ENCODE measurements around the gene C5AR2. TPM values are rescaled to one million over a fixed set of nuclear protein-coding genes. Genes with fewer than 3 reads are reported as not detected.
"Not testable (repeated sequence)": the region's sequence is repeated elsewhere in the genome, so short reads cannot be mapped to it uniquely, and the experiment has no call there.

Gene C5AR2
- total RNA-seq, 1 donor from 2014 or later: 3.5 TPM

DNA sequence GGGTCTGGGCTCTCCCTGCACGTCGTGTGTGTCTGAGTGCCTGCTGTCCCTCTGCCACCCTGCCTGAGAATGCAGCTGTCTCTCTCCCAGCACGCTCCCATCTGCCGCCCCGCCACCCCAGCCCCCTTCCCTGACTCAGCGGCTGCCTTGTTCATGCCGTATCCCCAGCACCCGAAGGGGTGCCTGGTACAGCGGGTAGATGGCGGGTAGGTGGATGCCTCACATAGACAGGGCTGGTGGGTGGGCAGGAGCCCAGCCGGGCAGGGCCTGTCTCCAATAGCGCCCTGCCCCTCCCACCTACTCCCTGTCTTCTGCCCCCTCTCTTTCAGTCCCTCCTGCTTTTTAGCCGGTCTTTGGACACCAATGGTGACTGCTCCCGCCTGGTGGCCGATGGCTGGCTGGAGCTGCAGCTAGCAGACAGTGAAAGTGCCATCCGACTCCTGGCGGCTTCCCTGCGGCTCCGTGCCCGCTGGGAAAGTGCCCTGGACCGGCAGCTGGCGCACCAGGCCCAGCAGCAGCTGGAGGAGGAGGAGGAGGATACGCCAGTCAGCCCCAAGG, 47.5 kb downstream of the C5AR2 start:
- no peak for DNase-seq
- no peaks in the 10 kb centered on the region for H3K9me3 ChIP-seq

DNA sequence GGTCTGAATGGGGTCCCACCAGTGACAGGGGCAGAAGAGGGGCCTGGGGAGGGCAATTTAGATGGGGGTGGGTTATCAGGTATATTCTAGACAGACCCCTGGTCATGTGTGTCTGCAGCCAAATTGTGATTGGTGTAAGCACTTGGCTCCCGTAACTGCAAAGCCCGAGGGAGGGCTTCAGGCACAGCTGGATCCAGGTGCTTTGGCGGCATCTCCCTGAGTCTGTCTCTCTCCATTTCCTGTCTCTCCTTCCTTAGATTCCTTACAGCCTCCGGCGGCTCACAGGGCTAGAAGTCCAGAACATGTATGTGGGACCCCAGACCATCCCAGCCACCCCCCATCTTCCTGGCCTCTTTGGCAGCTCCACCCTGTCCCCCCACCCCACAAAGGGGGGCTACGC, 48.6 kb downstream of the C5AR2 start:
- DNase-seq: no peak
- intact Hi-C loops (cut with DNase I): no loop called here
- TF ChIP-seq, protein P1, sequence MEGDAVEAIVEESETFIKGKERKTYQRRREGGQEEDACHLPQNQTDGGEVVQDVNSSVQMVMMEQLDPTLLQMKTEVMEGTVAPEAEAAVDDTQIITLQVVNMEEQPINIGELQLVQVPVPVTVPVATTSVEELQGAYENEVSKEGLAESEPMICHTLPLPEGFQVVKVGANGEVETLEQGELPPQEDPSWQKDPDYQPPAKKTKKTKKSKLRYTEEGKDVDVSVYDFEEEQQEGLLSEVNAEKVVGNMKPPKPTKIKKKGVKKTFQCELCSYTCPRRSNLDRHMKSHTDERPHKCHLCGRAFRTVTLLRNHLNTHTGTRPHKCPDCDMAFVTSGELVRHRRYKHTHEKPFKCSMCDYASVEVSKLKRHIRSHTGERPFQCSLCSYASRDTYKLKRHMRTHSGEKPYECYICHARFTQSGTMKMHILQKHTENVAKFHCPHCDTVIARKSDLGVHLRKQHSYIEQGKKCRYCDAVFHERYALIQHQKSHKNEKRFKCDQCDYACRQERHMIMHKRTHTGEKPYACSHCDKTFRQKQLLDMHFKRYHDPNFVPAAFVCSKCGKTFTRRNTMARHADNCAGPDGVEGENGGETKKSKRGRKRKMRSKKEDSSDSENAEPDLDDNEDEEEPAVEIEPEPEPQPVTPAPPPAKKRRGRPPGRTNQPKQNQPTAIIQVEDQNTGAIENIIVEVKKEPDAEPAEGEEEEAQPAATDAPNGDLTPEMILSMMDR (IDR thresholded peaks at IDR 0.05): no peak
- Histone ChIP-seq H3K9me3 (no peaks in the 10 kb centered on the region), H3K4me1 (no peaks in the 10 kb centered on the region), H3K36me3 (peaks cover 61% of the 10 kb centered on the region), H3K27me3 (no peaks in the 10 kb centered on the region), H3K4me3 (no peak overlapping the region), H3K27ac (no peak overlapping the region)
- ATAC-seq: no peak

More for the DNA sequence above, 47.5 kb downstream of the C5AR2 start:
- Histone ChIP-seq H3K4me1 (no peaks in the 10 kb centered on the region), H3K27me3 (no peaks in the 10 kb centered on the region), H3K4me3 (no peak overlapping the region), H3K36me3 (peaks cover 72% of the 10 kb centered on the region), H3K27ac (no peak overlapping the region)
- ATAC-seq: no peak
- intact Hi-C loops (cut with DNase I): no loop called here
- TF ChIP-seq, protein P1 (IDR thresholded peaks at IDR 0.05): no peak

DNA sequence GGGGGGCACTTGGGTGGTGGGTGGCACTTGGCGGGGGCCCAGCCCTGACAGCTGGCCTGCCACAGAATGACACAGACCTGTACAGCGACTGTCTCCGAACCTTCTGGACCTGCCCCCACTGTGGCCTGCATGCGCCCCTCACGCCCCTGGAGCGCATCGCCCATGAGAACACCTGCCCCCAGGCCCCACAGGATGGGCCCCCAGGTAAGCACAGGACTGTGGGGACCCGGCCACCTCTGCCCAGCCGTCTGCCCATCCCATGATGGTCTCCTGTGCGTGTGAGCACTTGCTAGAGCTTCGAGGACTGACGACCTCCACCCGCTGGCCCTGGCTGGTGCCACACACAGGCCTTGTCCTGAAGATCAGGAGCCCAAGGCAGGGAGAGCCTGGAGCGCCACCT, 49.1 kb downstream of the C5AR2 start:
- ATAC-seq: no peak
- peaks cover 55% of the 10 kb centered on the region for H3K36me3 ChIP-seq
- no peaks in the 10 kb centered on the region for H3K4me1 ChIP-seq
- H3K4me3 ChIP-seq: no peak overlapping the region
- intact Hi-C loops (cut with DNase I): no loop called here
- no peaks in the 10 kb centered on the region for H3K9me3 ChIP-seq
- H3K27me3 ChIP-seq: no peaks in the 10 kb centered on the region
- DNase-seq: no peak
- H3K27ac ChIP-seq: no peak overlapping the region
- TF ChIP-seq, protein P1 (IDR thresholded peaks at IDR 0.05): no peak

DNA sequence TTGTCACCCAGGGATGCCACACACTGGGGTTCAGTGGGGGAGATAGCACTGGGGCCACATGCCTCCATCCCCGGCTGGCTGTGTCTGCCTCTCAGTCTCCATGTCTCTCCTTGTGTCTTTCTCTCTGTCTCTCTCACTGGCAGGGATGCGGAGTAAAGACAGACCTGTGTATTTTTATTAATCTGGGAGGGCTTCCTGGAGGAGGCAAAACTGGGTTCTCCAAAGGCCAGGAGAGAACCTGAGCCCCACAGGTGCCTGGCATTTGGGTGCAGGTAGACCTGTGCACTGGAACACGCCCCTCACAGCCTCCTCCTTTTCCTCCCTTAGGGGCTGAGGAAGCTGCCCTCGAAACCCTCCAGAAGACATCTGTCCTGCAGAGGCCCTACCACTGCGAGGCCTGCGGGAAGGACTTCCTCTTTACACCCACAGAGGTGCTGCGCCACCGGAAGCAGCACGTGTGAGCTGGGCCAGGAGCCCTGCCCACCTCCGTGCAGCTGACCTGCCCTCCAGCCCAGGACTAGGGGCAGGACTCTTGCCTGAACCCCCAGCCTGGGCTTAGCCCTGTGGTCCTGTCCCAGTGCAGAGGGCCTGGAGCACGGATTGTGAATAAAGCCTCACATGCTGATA, 49.8 kb downstream of the C5AR2 start:
- Histone ChIP-seq H3K4me1 (no peaks in the 10 kb centered on the region), H3K9me3 (no peaks in the 10 kb centered on the region), H3K4me3 (no peak overlapping the region), H3K36me3 (peaks cover 49% of the 10 kb centered on the region), H3K27ac (no peak overlapping the region), H3K27me3 (no peaks in the 10 kb centered on the region)
- TF ChIP-seq, protein P1 (IDR thresholded peaks at IDR 0.05): no peak
- peak; percentile 71 for ATAC-seq
- no peak for DNase-seq
- intact Hi-C loops (cut with DNase I): no loop called here

DNA sequence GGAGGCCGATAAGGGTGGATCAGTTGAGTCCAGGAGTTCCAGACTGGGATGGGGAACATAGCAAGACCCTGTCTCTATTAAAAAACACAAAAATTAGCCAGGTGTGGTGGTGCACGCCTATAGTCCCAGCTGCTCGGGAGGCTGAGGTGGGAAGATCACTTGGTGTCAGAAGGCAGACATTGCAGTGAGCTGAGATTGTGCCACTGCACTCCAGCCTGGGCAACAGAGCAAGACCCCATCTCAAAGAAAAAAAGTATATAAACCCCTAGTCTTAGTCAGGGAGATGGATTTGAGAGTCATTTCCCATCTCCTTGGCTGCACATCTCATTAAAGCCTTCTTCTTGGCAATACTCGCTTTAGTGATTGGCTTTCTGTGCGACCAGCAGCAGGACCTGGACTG, 51.9 kb downstream of the C5AR2 start:
- H3K9me3 ChIP-seq; H3K4me3 ChIP-seq; H3K27me3 ChIP-seq; H3K27ac ChIP-seq; ATAC-seq; intact Hi-C loops (cut with DNase I); DNase-seq; H3K4me1 ChIP-seq: not testable (repeated sequence)
- H3K36me3 ChIP-seq: peaks cover 30% of the 10 kb centered on the region

DNA sequence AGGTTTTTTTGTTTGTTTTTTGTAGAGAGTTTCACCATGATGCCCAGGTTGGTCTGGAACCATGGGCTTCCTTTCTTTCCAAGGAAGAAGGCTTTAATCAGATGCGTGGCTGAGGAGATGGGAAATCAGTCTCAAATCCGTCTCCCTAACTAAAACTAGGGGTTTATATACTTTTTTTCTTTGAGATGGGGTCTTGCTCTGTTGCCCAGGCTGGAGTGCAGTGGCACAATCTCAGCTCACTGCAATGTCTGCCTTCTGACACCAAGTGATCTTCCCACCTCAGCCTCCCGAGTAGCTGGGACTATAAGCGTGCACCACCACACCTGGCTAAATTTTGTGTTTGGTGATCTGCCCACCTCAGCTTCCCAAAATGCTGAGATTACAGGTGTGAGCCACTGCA, 52.6 kb downstream of the C5AR2 start:
- H3K27ac ChIP-seq; H3K4me3 ChIP-seq; intact Hi-C loops (cut with DNase I); DNase-seq; H3K27me3 ChIP-seq; H3K4me1 ChIP-seq; ATAC-seq; H3K9me3 ChIP-seq: not testable (repeated sequence)
- H3K36me3 ChIP-seq: peaks cover 25% of the 10 kb centered on the region

DNA sequence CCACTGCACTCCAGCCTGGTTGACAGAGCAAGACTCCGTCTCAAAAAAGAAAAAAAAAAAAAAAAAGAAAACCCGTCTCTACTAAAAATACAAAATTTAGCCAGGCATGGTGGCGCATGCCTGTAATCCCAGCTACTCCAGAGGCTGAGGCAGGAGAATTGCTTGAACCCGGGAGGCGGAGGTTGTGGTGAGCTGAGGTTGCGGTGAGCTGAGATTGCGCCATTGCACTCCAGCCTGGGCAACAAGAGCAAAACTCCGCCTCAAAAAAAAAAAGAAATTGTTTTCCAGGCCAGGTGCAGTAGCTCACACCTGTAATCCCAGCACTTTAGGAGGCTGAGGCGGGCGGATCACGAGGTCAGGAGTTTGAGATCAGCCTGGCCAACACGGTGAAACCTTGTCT, 54.6 kb downstream of the C5AR2 start:
- H3K4me3 ChIP-seq; H3K27me3 ChIP-seq; intact Hi-C loops (cut with DNase I); H3K9me3 ChIP-seq; DNase-seq; ATAC-seq; H3K27ac ChIP-seq; H3K36me3 ChIP-seq; H3K4me1 ChIP-seq: not testable (repeated sequence)

DNA sequence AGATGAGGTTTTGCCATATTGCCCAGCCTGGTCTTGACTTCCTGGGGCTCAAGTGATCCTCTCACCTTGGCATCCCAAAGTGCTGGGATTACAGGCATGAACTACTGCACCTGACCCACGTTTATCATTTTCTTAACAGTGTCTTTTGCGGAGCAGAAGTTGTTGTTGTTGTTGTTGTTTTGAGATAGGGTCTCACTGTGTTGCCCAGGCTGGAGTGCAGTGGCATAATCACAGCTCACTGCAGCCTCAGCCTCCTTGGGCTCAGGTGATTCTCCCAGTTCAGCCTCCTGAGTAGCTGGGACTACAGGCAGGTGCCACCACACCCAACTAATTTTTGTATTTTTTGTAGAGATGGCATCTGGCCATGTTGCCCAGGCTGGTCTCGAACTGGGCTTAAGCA, 55.6 kb downstream of the C5AR2 start:
- H3K27ac ChIP-seq; H3K4me3 ChIP-seq; H3K36me3 ChIP-seq; H3K27me3 ChIP-seq; ATAC-seq; DNase-seq; intact Hi-C loops (cut with DNase I); H3K9me3 ChIP-seq; H3K4me1 ChIP-seq: not testable (repeated sequence)

DNA sequence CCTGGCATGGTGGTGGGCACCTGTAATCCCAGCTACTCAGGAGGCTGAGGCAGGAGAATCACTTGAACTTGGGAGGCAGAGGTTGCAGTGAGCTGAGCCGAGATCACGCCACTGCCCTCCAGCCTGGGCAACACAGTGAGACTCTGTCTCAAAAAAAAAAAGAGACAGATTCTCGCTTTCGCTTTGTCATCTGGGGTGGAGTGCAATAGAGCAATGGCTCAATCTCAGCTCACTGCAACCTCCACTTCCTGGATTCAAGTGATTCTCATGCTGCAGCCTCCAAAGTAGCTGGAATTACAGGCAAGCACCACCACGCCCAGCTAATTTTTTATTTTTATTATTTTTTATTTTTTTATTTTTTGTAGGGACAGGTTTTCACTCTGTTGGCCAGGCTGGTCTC, 56.7 kb downstream of the C5AR2 start:
- H3K4me1 ChIP-seq; H3K36me3 ChIP-seq; intact Hi-C loops (cut with DNase I); H3K27me3 ChIP-seq; H3K9me3 ChIP-seq; DNase-seq; H3K4me3 ChIP-seq: not testable (repeated sequence)
- peak overlapping the region; percentile 55 for H3K27ac ChIP-seq
- ATAC-seq: peak; percentile 59
